Heart left ventricle (tissue), 16 donors: Measurements from ENCODE around the gene ZIM2. TPM values are rescaled to one million over a fixed set of nuclear protein-coding genes. Genes with fewer than 3 reads are reported as not detected.

ENCODE experiments used
- ATAC-seq, 4 donors: fragments of 200-7000 bp; cut with Tn5 transposase; one replicate each; pipeline ENCODE4 v1.9.1; 2020 to 2022; ENCODE audit warnings: moderate library complexity in 4 of 4, mild to moderate bottlenecking in 3 of 4, moderate number of reproducible peaks in 1 of 4
- DNase-seq, 5 donors: peaks; one replicate each; pipeline ENCODE4 v3.0.0-alpha.2; 2020
- H3K27ac ChIP-seq, 12 donors: fragments of 200-600 bp; sonication (generic) in 4 of 12; one replicate each; pipeline versions ENCODE4 v1.5.0 to v1.8.0; 2016 to 2022; ENCODE audit warnings: mild to moderate bottlenecking in 2 of 12
- H3K27me3 ChIP-seq, 9 donors: fragments of 200-600 bp; sonication (generic) in 2 of 9; one replicate each; pipeline versions ENCODE4 v1.5.1 to v1.8.0; 2016 to 2022; ENCODE audit warnings: mild to moderate bottlenecking in 3 of 9
- H3K36me3 ChIP-seq, 9 donors: fragments of 200-600 bp; sonication (generic) in 2 of 9; one replicate each; pipeline versions ENCODE4 v1.5.0 to v1.8.0; 2018 to 2022; ENCODE audit warnings: mild to moderate bottlenecking in 2 of 9
- H3K4me1 ChIP-seq, 12 donors: fragments of 200-600 bp; sonication (generic) in 4 of 12; one replicate each; pipeline versions ENCODE4 v1.5.0 to v1.8.0; 2016 to 2022; ENCODE audit warnings: mild to moderate bottlenecking in 3 of 12
- H3K4me3 ChIP-seq, 12 donors: fragments of 200-600 bp; sonication (generic) in 4 of 12; one replicate each; pipeline versions ENCODE4 v1.5.0 to v1.8.0; 2017 to 2022; ENCODE audit warnings: mild to moderate bottlenecking in 9 of 12, moderate library complexity in 4 of 12
- H3K9me3 ChIP-seq, 12 donors: fragments of 200-600 bp; sonication (generic) in 4 of 12; one replicate each; pipeline versions ENCODE4 v1.5.0 to v1.8.0; 2016 to 2022; ENCODE audit warnings: mild to moderate bottlenecking in 1 of 12
- CTCF ChIP-seq, 12 donors: fragments of 200-600 bp; sonication (generic) in 4 of 12; IDR thresholded peaks; one replicate each; pipeline versions ENCODE4 v1.5.0 to v1.8.0; 2018 to 2022; ENCODE audit warnings: antibody characterized with exemption in 12 of 12, mild to moderate bottlenecking in 5 of 12
- POLR2A ChIP-seq, 2 donors: fragments of 450-650 bp; IDR thresholded peaks; one replicate each; pipeline ENCODE4 v1.6.1; 2017; ENCODE audit warnings: antibody characterized with exemption in 2 of 2, mild to moderate bottlenecking in 2 of 2, moderate library complexity in 2 of 2
- WGBS, 4 donors: extraction: QIAGEN DNeasy Blood & Tissue Kit in 2 of 4; methylation state at CpG; one replicate each; pipeline versions ENCODE4 v1.1.5 to v1.1.7; 2013 to 2018; 5-methylcytosine and 5-hydroxymethylcytosine counted together
- intact Hi-C, 10 donors: fragments of 100-400 bp; cut with DNase I; formaldehyde crosslinking; loops; one replicate each; pipeline versions ENCODE4 v1.11.1 to v1.14.2; 2022
- polyA plus RNA-seq, 2 donors: library from polyadenylated mRNA; stranded (reverse); fragments of 200-250 nt; gene quantifications; one replicate each; pipeline ENCODE4 v1.2.3, GENCODE V29; 2013
- total RNA-seq, 9 donors: library from RNA; depleted of rRNA in 2 of 9; stranded (reverse); fragments of >200 nt in 2 of 9; fragmentation: NEBNext Ultra II Directional in 3 of 9; extraction: Animal tissue kit (Norgen Biotek cat#: 25700) in 3 of 9; gene quantifications; one replicate each; pipeline versions ENCODE4 v1.1.0 to v1.2.4, GENCODE V29; 2016 to 2023
- donor health status: ischemic (EF 13 %, LVEDD 7.1; RV severe dilation, severe dysfunction).
- donor health status: healthy with polysubstance abuse.
- donor health status: DM: no; HTN: yes; CAD: no.
- donor health status: DM: no; HTN: no; CAD: no.
- donor health status: ischemic (EF 25% LVEDD 6.9; RV normal size, moderate dysfunction).
- donor health status: ischemic (EF 25% LVEDD 5.7; RV mildly dilated, moderate dysfunction).
- donor health status: healthy.
- donor health status: DM: yes; HTN: yes; CAD: no.
- donor health status: ischemic (EF 35%, LVEDD 5.7; RV mildly dilated, moderate dysfunction).
- donor health status: nonischemic (EF 11% LVEDD 7.7; RV severe dilation, severe dysfunction).
- donor health status: DM: yes; HTN: yes; CAD: no.
- donor health status: PGD.
- donor health status: ischemic (EF 29% LVEDD 5.4; RV normal size, mild dysfunction).
- donor health status: nonischemic (EF 23%, LVEDD 6.1; RV moderate dilation, normal function).

Gene ZIM2
- total and polyA plus RNA-seq, 11 donors = 0.16 to 0.26 (median 0.20) TPM; not detected in 7

- ATAC-seq (no peak), DNase-seq (no peak)
- Histone ChIP-seq H3K4me3 (no peak overlapping the region), H3K4me1 (peaks cover 0 to 3% (median 0%) of the 10 kb centered on the region in 12 donors), H3K27me3 (peaks cover 0 to 10% (median 0%) of the 10 kb centered on the region in 9 donors), H3K27ac (no peak overlapping the region), H3K36me3 (no peaks in the 10 kb centered on the region), H3K9me3 (no peaks in the 10 kb centered on the region)
- intact Hi-C loops = loop anchor here in 2 of 10 donors (5.0 kb wide), 2 partner anchors 82 to 347 kb away; no protein-coding TSS in a partner anchor
- WGBS, 4 donors = 56 to 66% (median 61%) methylated on average over 11 of the region's 11 CpGs
- TF ChIP-seq CTCF (IDR thresholded peaks at IDR 0.05) (no peak), POLR2A (IDR thresholded peaks at IDR 0.05) (no peak)
Observed at GRCh38 chr19:56750658-56751057, 89.9 kb downstream of the ZIM2 start.

GRCh38 chr19:56748378-56748777, 92.1 kb downstream of the ZIM2 start:
- Histone ChIP-seq H3K9me3 (peaks cover 0 to 12% (median 0%) of the 10 kb centered on the region in 12 donors), H3K27me3 (peaks cover 0 to 10% (median 0%) of the 10 kb centered on the region in 9 donors), H3K4me3 (peak overlapping the region in 1 of 12 donors; percentile 10), H3K27ac (no peak overlapping the region), H3K4me1 (peaks cover 0 to 3% (median 0%) of the 10 kb centered on the region in 12 donors), H3K36me3 (no peaks in the 10 kb centered on the region)
- DNase-seq (no peak), ATAC-seq (no peak)
- TF ChIP-seq POLR2A (IDR thresholded peaks at IDR 0.05) (no peak), CTCF (IDR thresholded peaks at IDR 0.05) (peak; percentile 33 to 73 (median 56))
- WGBS, 4 donors = 14 to 26% (median 20%) methylated on average over 5 of the region's 5 CpGs
- intact Hi-C loops = loop anchor here in 8 of 10 donors (1.0 to 5.0 kb wide), 5 partner anchors 89 to 354 kb away; no protein-coding TSS in a partner anchor

- ATAC-seq = no peak
Observed at GRCh38 chr19:56746367-56746766, 94.2 kb downstream of the ZIM2 start.

GRCh38 chr19:56740501-56740900, 100.0 kb downstream of the ZIM2 start:
- intact Hi-C loops = no loop called here
- Histone ChIP-seq H3K4me3 (no peak overlapping the region), H3K27me3 (peaks cover 0 to 20% (median 0%) of the 10 kb centered on the region in 9 donors), H3K9me3 (peaks cover 0 to 17% (median 0%) of the 10 kb centered on the region in 12 donors), H3K27ac (no peak overlapping the region), H3K36me3 (no peaks in the 10 kb centered on the region), H3K4me1 (no peaks in the 10 kb centered on the region)
- DNase-seq (no peak), ATAC-seq (no peak)
- TF ChIP-seq POLR2A (IDR thresholded peaks at IDR 0.05) (no peak), CTCF (IDR thresholded peaks at IDR 0.05) (no peak)
- 28 to 55% (median 34%) methylated on average over 3 of the region's 3 CpGs for WGBS, 4 donors

More at GRCh38 chr19:56746367-56746766, 94.2 kb downstream of the ZIM2 start:
- Histone ChIP-seq H3K4me3 (no peak overlapping the region), H3K9me3 (peaks cover 0 to 17% (median 0%) of the 10 kb centered on the region in 12 donors), H3K27ac (no peak overlapping the region), H3K27me3 (peaks cover 0 to 10% (median 0%) of the 10 kb centered on the region in 9 donors), H3K4me1 (peaks cover 0 to 3% (median 0%) of the 10 kb centered on the region in 12 donors), H3K36me3 (no peaks in the 10 kb centered on the region)
- intact Hi-C loops = loop anchor here in 6 of 10 donors (5.0 kb wide), 3 partner anchors 91 to 356 kb away; no protein-coding TSS in a partner anchor
- DNase-seq = no peak
- TF ChIP-seq CTCF (IDR thresholded peaks at IDR 0.05) (no peak), POLR2A (IDR thresholded peaks at IDR 0.05) (no peak)
- WGBS, 4 donors = 32 to 44% (median 40%) methylated on average over 3 of the region's 3 CpGs
